ENCODE measurements around the gene POLE.

Gene POLE

GRCh38 chr12:132657004-132657727, 30.0 kb downstream of the POLE start:
- DNase-seq (ENCODE audit: low read depth in 2 of 2), result no peak

GRCh38 chr12:132653567-132654290, 33.4 kb downstream of the POLE start:
- DNase-seq (ENCODE audit: low read depth in 2 of 2), result no peak

GRCh38 chr12:132651444-132652100, 35.6 kb downstream of the POLE start:
- no peak for DNase-seq (ENCODE audit: low read depth in 2 of 2)

- no peak for DNase-seq (ENCODE audit: low read depth in 2 of 2)
Observed at GRCh38 chr12:132649226-132649945, 37.8 kb downstream of the POLE start.

GRCh38 chr12:132648616-132649225, 38.4 kb downstream of the POLE start:
- DNase-seq (ENCODE audit: low read depth in 2 of 2), result no peak

- DNase-seq (ENCODE audit: low read depth in 2 of 2), result no peak
Observed at GRCh38 chr12:132647858-132648257, 39.3 kb downstream of the POLE start.

GRCh38 chr12:132646850-132647249, 40.3 kb downstream of the POLE start:
- DNase-seq (ENCODE audit: low read depth in 2 of 2), result no peak

- no peak for DNase-seq (ENCODE audit: low read depth in 2 of 2)
Observed at GRCh38 chr12:132642846-132643835, 44.0 kb downstream of the POLE start.

GRCh38 chr12:132641811-132642650, 45.1 kb downstream of the POLE start:
- no peak for DNase-seq (ENCODE audit: low read depth in 2 of 2)

GRCh38 chr12:132640936-132641335, 46.2 kb downstream of the POLE start:
- no peak for DNase-seq (ENCODE audit: low read depth in 2 of 2)

- no peak for DNase-seq (ENCODE audit: low read depth in 2 of 2)
Observed at GRCh38 chr12:132639956-132640520, 47.1 kb downstream of the POLE start.

GRCh38 chr12:132638541-132639408, 48.4 kb downstream of the POLE start:
- DNase-seq (ENCODE audit: low read depth in 2 of 2), result no peak

GRCh38 chr12:132637811-132638210, 49.3 kb downstream of the POLE start:
- no peak for DNase-seq (ENCODE audit: low read depth in 2 of 2)

- DNase-seq (ENCODE audit: low read depth in 2 of 2), result no peak
Observed at GRCh38 chr12:132635076-132635955, 51.8 kb downstream of the POLE start.

- DNase-seq (ENCODE audit: low read depth in 2 of 2), result no peak
Observed at GRCh38 chr12:132634411-132634990, 52.6 kb downstream of the POLE start.

- DNase-seq (ENCODE audit: low read depth in 2 of 2), result no peak
Observed at GRCh38 chr12:132633901-132634300, 53.2 kb downstream of the POLE start.

- no peak for DNase-seq (ENCODE audit: low read depth in 2 of 2)
Observed at GRCh38 chr12:132633398-132633797, 53.7 kb downstream of the POLE start.

All from stimulated activated CD4-positive, alpha-beta T cell treated with anti-CD3 and anti-CD28 coated beads, Interleukin-15, amount 100 ng/mL, for 48 hours (primary cell).